ENCODE data around the gene ASTL. TPM values are rescaled to one million over a fixed set of nuclear protein-coding genes. Genes with fewer than 3 reads are reported as not detected.
A peak's percentile ranks its signal among the peaks of the same experiment; 100 is the strongest.

Gene ASTL
- under 1 TPM; 0.31 to 0.45 TPM for total RNA-seq
- long read RNA-seq: 0 reads

- ATAC-seq (peak; percentile 89), DNase-seq (peak; percentile 87 to 91)
- intact Hi-C loops (cut with DNase I, micrococcal nuclease): no loop called here
Observed at GRCh38 chr2:96138179-96139145, at the start of gene ASTL. Gene ASTL, minus strand, starts transcription at chr2:96138502. Its CDS starts 66 bp downstream, at chr2:96138436.

DNA sequence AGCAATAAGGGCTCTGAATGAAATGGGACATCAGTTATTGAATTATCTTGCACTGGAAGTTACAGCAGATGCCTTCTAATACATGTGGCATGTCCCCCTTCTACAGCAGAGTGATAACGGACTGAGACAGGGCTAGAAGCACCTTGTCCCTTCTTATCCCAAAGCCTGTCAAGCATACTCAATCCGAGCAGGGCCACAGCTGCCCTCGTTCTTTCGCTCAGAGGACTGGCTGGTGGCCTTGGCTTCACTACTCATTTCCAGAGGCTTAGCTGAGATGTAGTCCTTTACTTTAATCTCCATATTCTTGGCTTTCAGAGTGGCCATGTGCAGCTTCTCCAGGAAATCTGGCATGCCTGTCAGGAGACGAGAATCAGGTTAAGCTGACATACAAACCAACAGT is 48.3 kb upstream of the ASTL start:
- DNase-seq (no peak), ATAC-seq (no peak)
- intact Hi-C loops (cut with DNase I, micrococcal nuclease): no loop called here

DNA sequence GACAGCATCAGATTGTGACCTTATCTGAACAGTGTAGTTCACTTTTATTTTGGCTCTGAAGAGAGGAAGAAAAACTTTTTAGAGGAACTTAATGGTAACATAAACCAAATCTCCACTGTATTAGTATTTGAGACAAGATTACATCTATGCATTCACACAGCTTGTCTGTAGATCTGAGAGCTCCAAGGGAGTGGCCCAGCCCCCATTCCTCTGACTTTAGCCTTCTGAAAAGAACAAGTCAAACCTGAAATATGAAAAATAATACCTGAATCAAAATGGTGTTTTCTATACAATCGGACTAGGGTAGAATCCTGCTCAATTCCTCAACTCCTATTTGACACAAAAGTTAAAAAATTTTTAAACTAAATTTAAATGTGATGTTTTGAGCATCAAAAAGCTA is 47.2 kb upstream of the ASTL start:
- ATAC-seq: no peak

DNA sequence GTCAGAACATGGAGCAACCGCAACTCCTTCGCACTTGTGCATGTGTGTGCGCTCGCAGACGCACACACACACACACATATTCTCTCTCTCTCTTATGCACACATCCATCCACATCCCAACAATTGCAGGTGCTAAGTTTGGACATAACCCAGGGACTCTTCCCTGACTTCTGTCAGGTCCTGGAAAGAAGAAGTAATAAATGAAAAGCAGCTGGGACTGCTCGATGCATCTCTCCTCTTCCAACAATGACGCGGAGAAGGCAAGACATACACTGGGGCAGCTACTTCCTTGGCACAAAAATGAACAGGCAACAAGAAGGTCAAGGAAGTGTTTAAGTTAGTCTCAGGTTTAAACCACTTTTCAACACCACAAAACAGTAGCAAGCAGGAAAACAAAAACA is 46.7 kb upstream of the ASTL start:
- intact Hi-C loops (cut with DNase I, micrococcal nuclease): no loop called here
- DNase-seq (no peak), ATAC-seq (no peak)

More for the DNA sequence above, 47.2 kb upstream of the ASTL start:
- no peak for DNase-seq
- intact Hi-C loops (cut with DNase I, micrococcal nuclease): no loop called here

GRCh38 chr2:96184188-96184587 is 45.9 kb upstream of the ASTL start:
- ATAC-seq (no peak), DNase-seq (no peak)
- intact Hi-C loops (cut with DNase I, micrococcal nuclease): no loop called here

DNA sequence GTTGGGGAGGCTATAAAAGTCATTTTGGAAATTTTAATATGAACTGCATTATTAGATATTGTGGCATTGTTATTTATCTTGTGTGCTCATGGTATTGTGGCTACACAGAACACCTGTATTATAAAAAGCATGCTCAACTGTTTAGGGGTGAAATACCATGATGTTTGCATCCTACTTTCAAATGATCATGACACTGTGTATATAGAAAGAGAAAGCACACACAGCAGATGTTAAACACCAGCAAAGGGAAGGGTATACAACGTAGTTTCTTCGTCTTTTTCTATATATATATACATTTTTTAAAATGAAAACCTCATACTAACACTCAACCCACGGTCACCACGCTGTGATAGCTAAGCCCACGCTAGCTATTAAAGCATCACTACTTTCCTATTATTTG is 43.2 kb upstream of the ASTL start:
- no peak for DNase-seq
- intact Hi-C loops (cut with DNase I, micrococcal nuclease): no loop called here
- no peak for ATAC-seq

DNA sequence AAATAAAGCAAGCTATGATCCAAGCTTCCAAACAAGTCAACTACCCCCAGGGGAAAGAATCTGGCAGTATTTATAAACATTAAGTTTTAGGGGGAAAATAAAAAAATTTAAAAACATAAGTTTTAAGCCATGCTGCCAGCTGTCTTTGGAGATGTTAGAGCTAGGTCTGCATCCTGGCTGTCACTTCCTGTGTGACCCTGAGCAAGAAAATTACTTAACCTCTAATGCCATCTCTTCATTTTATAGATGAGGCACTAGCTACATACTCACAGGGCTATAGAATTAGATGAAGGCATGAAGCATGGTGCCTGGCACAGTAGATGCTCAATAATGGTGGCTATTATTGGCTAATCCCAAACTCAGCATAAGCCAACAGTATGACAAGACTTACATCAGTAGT is 42.2 kb upstream of the ASTL start:
- no peak for DNase-seq
- ATAC-seq: no peak
- intact Hi-C loops (cut with DNase I, micrococcal nuclease): no loop called here

GRCh38 chr2:96180002-96180401 is 41.7 kb upstream of the ASTL start:
- ATAC-seq (no peak), DNase-seq (no peak)
- intact Hi-C loops (cut with DNase I, micrococcal nuclease): no loop called here

DNA sequence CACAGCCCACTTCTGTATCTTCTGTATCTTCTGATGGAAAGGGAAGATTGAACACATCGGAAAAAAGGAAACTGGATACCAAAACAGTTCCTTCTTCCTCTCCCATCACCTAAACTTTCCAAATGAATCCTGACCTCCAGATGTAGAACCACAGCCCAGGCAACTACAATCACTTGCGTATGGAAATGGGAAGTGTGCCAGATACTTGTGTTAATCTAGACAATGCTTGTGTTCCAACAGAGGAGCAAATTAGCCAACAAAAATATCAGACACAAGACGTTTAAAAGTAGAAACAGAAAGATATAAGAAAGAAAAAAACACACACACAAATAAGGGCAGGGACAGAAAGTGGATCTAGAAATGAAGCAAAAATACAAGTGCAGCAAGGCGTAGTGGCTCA is 38.4 kb upstream of the ASTL start:
- no peak for ATAC-seq
- intact Hi-C loops (cut with DNase I, micrococcal nuclease): no loop called here
- no peak for DNase-seq

- intact Hi-C loops (cut with DNase I, micrococcal nuclease): no loop called here
- DNase-seq (no peak), ATAC-seq (no peak)
Observed at GRCh38 chr2:96175951-96176350, 37.6 kb upstream of the ASTL start.

GRCh38 chr2:96174251-96175144 is 36.2 kb upstream of the ASTL start:
- intact Hi-C loops (cut with DNase I, micrococcal nuclease): no loop called here
- ATAC-seq (peak; percentile 98), DNase-seq (peak; percentile 64 to 88)

DNA sequence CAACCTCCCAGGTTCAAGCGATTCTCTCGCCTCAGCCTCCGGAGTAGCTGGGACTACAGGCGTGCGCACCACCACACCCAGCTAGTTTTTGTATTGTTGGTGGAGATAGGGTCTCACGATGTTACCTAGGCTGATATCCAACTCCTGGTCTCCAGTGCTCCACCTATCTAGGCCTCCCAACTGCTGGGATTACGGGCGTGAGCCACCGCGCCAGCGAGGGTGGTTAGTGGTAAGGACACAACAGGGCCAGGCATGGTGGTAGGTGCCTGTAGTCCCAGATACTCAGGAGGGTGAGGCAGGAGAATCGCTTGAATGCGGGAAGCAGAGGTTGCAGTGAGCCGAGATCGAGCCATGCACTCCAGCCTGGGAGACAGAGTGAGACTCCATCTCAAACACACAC is 33.5 kb upstream of the ASTL start:
- intact Hi-C loops (cut with DNase I, micrococcal nuclease): no loop called here
- no peak for ATAC-seq
- DNase-seq: no peak

GRCh38 chr2:96170626-96171025 is 32.3 kb upstream of the ASTL start:
- intact Hi-C loops (cut with DNase I, micrococcal nuclease): no loop called here
- DNase-seq (no peak), ATAC-seq (no peak)

GRCh38 chr2:96169868-96170507 is 31.7 kb upstream of the ASTL start:
- DNase-seq: no peak
- ATAC-seq: no peak
- intact Hi-C loops (cut with DNase I, micrococcal nuclease): no loop called here

- ATAC-seq: no peak
- DNase-seq: no peak
- intact Hi-C loops (cut with DNase I, micrococcal nuclease): no loop called here
Observed at GRCh38 chr2:96167407-96168013, 29.2 kb upstream of the ASTL start.

DNA sequence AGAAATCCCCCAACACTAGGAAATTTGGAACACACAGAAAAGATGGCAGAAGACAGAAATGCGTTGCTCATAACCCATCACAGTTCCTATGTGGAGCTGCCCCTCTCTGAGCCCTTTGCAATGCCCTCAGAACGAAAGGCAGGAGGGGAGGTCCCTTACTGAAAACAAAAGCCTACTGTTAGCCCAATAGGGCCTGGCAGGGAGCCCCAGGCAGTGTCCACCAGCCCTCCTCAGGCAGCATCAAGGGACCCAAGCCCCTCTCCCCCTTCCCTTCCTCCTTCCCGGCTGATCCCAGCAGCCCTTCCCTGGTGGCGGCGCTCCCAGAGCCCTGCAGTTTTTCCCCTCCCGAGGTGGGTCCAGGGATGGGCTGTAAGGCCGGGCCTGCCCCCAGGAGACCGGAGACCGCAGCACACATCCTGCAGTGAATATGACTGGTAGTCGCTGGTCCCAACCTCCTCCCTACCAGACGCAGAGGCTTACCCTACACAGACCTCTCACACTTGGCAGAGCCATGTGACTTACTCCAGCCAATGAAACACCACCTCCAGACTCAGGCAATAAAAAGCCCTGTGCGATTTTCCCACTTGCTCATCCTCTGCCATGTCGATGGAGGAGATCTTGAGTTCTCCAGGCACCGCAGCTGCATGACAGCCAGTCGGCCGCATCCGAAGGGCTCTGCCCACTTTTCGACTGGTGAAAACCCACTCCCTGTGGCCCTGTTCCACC is 26.3 kb upstream of the ASTL start:
- DNase-seq (peak in 1 of 2 donors; percentile 27), ATAC-seq (peak; percentile 23)
- intact Hi-C loops (cut with DNase I, micrococcal nuclease): no loop called here

DNA sequence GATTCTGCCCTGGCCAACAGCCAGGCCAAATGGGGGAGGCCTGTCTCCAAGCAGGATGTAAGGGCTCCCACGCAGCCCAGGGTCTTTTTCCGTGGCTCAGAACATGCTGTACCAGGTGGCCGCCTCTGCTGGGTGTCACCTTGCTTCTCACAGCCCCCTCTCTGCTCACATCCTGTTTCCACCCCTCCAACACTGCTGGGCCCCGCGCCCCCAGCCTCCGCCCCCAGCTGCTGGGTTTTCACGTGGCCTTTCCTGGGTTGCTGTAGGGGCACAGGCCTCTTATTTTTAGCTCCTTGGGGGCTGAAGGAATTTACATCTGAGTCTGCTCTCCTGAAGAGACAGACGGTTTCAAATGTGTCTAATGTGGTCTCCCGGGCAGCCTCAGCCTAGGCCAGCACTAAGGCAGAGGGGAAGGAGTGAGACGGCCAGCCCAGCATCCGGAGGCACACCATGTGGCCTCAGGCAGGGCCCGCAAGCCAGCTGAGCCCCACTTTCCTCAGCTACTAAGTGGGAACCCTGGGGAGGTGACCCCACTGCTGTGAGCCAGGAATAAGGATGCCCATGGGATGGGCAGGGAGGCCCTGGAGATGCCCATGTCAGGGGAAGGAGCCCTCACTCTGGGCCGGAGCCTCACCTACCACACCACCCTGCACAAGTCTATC is 25.6 kb upstream of the ASTL start:
- DNase-seq (no peak), ATAC-seq (peak; percentile 20)
- intact Hi-C loops (cut with DNase I, micrococcal nuclease): no loop called here

DNA sequence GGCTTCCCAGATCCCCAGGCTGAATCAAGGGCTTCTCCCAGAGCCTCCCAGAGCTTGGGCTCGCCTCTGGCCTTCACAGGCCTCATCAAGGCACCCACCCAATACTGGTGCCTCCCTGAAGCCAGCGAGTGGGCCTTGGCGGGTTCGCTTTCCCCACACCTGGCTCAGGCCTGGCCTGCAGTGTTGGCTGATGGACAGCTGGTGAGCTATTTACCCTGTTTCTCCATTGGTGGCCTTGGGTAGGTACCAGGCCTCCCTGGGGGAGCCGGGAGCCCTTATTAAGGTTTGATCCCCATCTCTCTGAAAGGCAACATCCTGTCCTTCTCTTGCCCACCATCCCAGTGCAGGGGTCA is 25.1 kb upstream of the ASTL start:
- intact Hi-C loops (cut with DNase I, micrococcal nuclease): no loop called here
- DNase-seq (no peak), ATAC-seq (no peak)

Data from left colon (tissue), 2 donors.